Measurements from ENCODE around the gene FGFR3.

Gene FGFR3

GRCh38 chr4:1756079-1756478, 37.0 kb upstream of the FGFR3 start:
- no peak for DNase-seq (ENCODE audit: low read depth in 1 of 2, low spot score in 1 of 2)

GRCh38 chr4:1756893-1757779, 36.0 kb upstream of the FGFR3 start:
- no peak for DNase-seq (ENCODE audit: low read depth in 1 of 2, low spot score in 1 of 2)

GRCh38 chr4:1757836-1758235, 35.3 kb upstream of the FGFR3 start:
- no peak for DNase-seq (ENCODE audit: low read depth in 1 of 2, low spot score in 1 of 2)

GRCh38 chr4:1758306-1759121, 34.6 kb upstream of the FGFR3 start:
- no peak for DNase-seq (ENCODE audit: low read depth in 1 of 2, low spot score in 1 of 2)

GRCh38 chr4:1759170-1759817, 33.8 kb upstream of the FGFR3 start:
- no peak for DNase-seq (ENCODE audit: low read depth in 1 of 2, low spot score in 1 of 2)

- no peak for DNase-seq (ENCODE audit: low read depth in 1 of 2, low spot score in 1 of 2)
Observed at GRCh38 chr4:1759818-1760223, 33.3 kb upstream of the FGFR3 start.

GRCh38 chr4:1760521-1761071, 32.5 kb upstream of the FGFR3 start:
- no peak for DNase-seq (ENCODE audit: low read depth in 1 of 2, low spot score in 1 of 2)

GRCh38 chr4:1761130-1761689, 31.9 kb upstream of the FGFR3 start:
- DNase-seq (ENCODE audit: low read depth in 1 of 2, low spot score in 1 of 2), result no peak

- DNase-seq (ENCODE audit: low read depth in 1 of 2, low spot score in 1 of 2), result no peak
Observed at GRCh38 chr4:1762264-1763010, 30.7 kb upstream of the FGFR3 start.

GRCh38 chr4:1763070-1763549, 30.0 kb upstream of the FGFR3 start:
- DNase-seq (ENCODE audit: low read depth in 1 of 2, low spot score in 1 of 2), result no peak

GRCh38 chr4:1763550-1764080, 29.5 kb upstream of the FGFR3 start:
- DNase-seq (ENCODE audit: low read depth in 1 of 2, low spot score in 1 of 2), result no peak

- no peak for DNase-seq (ENCODE audit: low read depth in 1 of 2, low spot score in 1 of 2)
Observed at GRCh38 chr4:1764670-1765069, 28.4 kb upstream of the FGFR3 start.

- DNase-seq (ENCODE audit: low read depth in 1 of 2, low spot score in 1 of 2), result no peak
Observed at GRCh38 chr4:1765409-1766072, 27.6 kb upstream of the FGFR3 start.

GRCh38 chr4:1766106-1767060, 26.7 kb upstream of the FGFR3 start:
- no peak for DNase-seq (ENCODE audit: low read depth in 1 of 2, low spot score in 1 of 2)

GRCh38 chr4:1767061-1767769, 25.9 kb upstream of the FGFR3 start:
- no peak for DNase-seq (ENCODE audit: low read depth in 1 of 2, low spot score in 1 of 2)

GRCh38 chr4:1767770-1768366, 25.2 kb upstream of the FGFR3 start:
- no peak for DNase-seq (ENCODE audit: low read depth in 1 of 2, low spot score in 1 of 2)

- DNase-seq (ENCODE audit: low read depth in 1 of 2, low spot score in 1 of 2), result no peak
Observed at GRCh38 chr4:1768367-1769034, 24.6 kb upstream of the FGFR3 start.
